Smooth muscle cell (in vitro differentiated cells): ENCODE results near the gene KCNMA1. TPM values are rescaled to one million over a fixed set of nuclear protein-coding genes. Genes with fewer than 3 reads are reported as not detected.

Source experiments
- DNase-seq: peaks from one replicate; lab custom pipeline; 2025; ENCODE audit not compliant: unreplicated experiment; lab: John Stamatoyannopoulos, UW
- H2AFZ ChIP-seq: fragments of 200-600 bp; sonication (generic); 2 replicates; pipeline ENCODE4 v1.6.0; 2016; ENCODE audit warnings: antibody characterized with exemption, low read depth, mild to moderate bottlenecking
- H3F3A ChIP-seq: fragments of 200-600 bp; sonication (generic); 2 replicates; pipeline ENCODE4 v1.6.0; 2017; ENCODE audit warnings: antibody characterized with exemption, low read depth
- H3K27ac ChIP-seq: fragments of 200-600 bp; sonication (generic); 2 replicates; pipeline ENCODE4 v1.5.1; 2016; ENCODE audit warnings: low read depth, mild to moderate bottlenecking
- H3K27me3 ChIP-seq: fragments of 200-600 bp; sonication (generic); 2 replicates; pipeline ENCODE4 v1.6.1; 2016; ENCODE audit warnings: low read depth, mild to moderate bottlenecking
- H3K36me3 ChIP-seq: fragments of 200-600 bp; sonication (generic); 2 replicates; pipeline ENCODE4 v1.5.1; 2016; ENCODE audit warnings: low read depth
- H3K4me1 ChIP-seq: fragments of 200-600 bp; sonication (generic); 2 replicates; pipeline ENCODE4 v1.5.1; 2016; ENCODE audit warnings: low read depth
- H3K4me2 ChIP-seq: fragments of 200-600 bp; sonication (generic); 2 replicates; pipeline ENCODE4 v1.6.0; 2016; ENCODE audit warnings: mild to moderate bottlenecking
- H3K4me3 ChIP-seq: fragments of 200-600 bp; sonication (generic); 2 replicates; pipeline ENCODE4 v1.5.1; 2016; ENCODE audit warnings: mild to moderate bottlenecking
- H3K79me2 ChIP-seq: fragments of 200-600 bp; sonication (generic); 2 replicates; pipeline ENCODE4 v1.6.0; 2016; ENCODE audit warnings: low read depth, mild to moderate bottlenecking
- H3K9ac ChIP-seq: fragments of 200-600 bp; sonication (generic); 2 replicates; pipeline ENCODE4 v1.6.0; 2016; ENCODE audit warnings: low read depth
- H3K9me3 ChIP-seq: fragments of 200-600 bp; sonication (generic); replicated peaks from 2 replicates; pipeline ENCODE4 v1.5.1; 2016; ENCODE audit warnings: low read depth
- H4K20me1 ChIP-seq: fragments of 200-600 bp; sonication (generic); 2 replicates; pipeline ENCODE4 v1.6.0; 2016; ENCODE audit warnings: low read depth
- CTCF ChIP-seq: fragments of 200-600 bp; sonication (generic); IDR thresholded peaks from 2 replicates; pipeline ENCODE4 v1.5.1; 2017; ENCODE audit warnings: borderline replicate concordance, mild to moderate bottlenecking, antibody characterized with exemption; ENCODE audit not compliant: insufficient read depth, poor library complexity, severe bottlenecking
- WGBS: methylation state at CpG from one replicate; pipeline ENCODE4 v1.1.7; 2016; ENCODE audit warnings: low lambda C conversion rate; 5-methylcytosine and 5-hydroxymethylcytosine counted together
- polyA plus RNA-seq: library from polyadenylated mRNA; unstranded; fragments of >200 nt; fragmentation: Nextera tagmentation; extraction: Ambion mirVana; gene quantifications from 2 replicates; pipeline ENCODE4 v1.2.1, GENCODE V29; 2016
- total RNA-seq: library from RNA; depleted of rRNA; stranded (reverse); fragments of >200 nt; gene quantifications from 2 replicates; pipeline ENCODE4 v1.2.3, GENCODE V29; 2014

Gene KCNMA1
- total and polyA plus RNA-seq, 2 experiments from 2014 or later: 9.1 to 23.4 TPM

GRCh38 chr10:77474386-77474785, 163.2 kb downstream of the KCNMA1 start:
- H3K4me1 ChIP-seq: no peaks in the 10 kb centered on the region
- no peak overlapping the region for H2AFZ ChIP-seq
- no peaks in the 10 kb centered on the region for H4K20me1 ChIP-seq
- H3K36me3 ChIP-seq: no peaks in the 10 kb centered on the region
- no peak overlapping the region for H3K4me2 ChIP-seq
- H3K27me3 ChIP-seq: no peaks in the 10 kb centered on the region
- H3F3A ChIP-seq: peaks cover 10% of the 10 kb centered on the region
- no peaks in the 10 kb centered on the region for H3K9me3 ChIP-seq
- TF ChIP-seq CTCF: no peak
- H3K9ac ChIP-seq: no peak overlapping the region
- no peak overlapping the region for H3K4me3 ChIP-seq
- WGBS: 97% methylated on average over 7 of the region's 7 CpGs
- H3K27ac ChIP-seq: no peak overlapping the region
- H3K79me2 ChIP-seq: no peaks in the 10 kb centered on the region
- no peak for DNase-seq

- H4K20me1 ChIP-seq: no peaks in the 10 kb centered on the region
- no peak overlapping the region for H3K4me2 ChIP-seq
- no peaks in the 10 kb centered on the region for H3F3A ChIP-seq
- no peaks in the 10 kb centered on the region for H3K27me3 ChIP-seq
- H2AFZ ChIP-seq: no peak overlapping the region
- TF ChIP-seq CTCF: no peak
- H3K27ac ChIP-seq: no peak overlapping the region
- no peak for DNase-seq
- no peak overlapping the region for H3K4me3 ChIP-seq
- no peaks in the 10 kb centered on the region for H3K4me1 ChIP-seq
- H3K36me3 ChIP-seq: no peaks in the 10 kb centered on the region
- WGBS: 93% methylated on average over 2 of the region's 2 CpGs
- H3K79me2 ChIP-seq: no peaks in the 10 kb centered on the region
- H3K9ac ChIP-seq: no peak overlapping the region
- H3K9me3 ChIP-seq: no peaks in the 10 kb centered on the region
Measured at GRCh38 chr10:77472146-77472545, 165.5 kb downstream of the KCNMA1 start.

DNA sequence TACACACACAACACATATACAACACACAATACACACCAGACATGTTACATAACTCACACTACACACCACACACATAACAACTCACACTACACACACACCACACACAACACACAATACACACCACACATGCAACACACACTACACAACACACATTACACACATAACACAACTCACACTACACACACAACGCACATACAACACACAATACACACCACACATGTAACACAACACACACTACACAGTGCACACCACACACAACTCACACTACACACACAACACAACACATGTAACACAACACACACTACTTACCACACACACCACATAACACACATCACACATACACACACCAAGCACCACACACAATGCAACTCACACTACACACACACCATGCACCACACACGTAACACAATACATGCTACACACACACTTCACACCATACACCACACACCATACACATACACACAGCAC, 166.5 kb downstream of the KCNMA1 start:
- Histone ChIP-seq H3K27ac (no peak overlapping the region), H3K79me2 (no peaks in the 10 kb centered on the region), H3K27me3 (no peaks in the 10 kb centered on the region), H3F3A (no peaks in the 10 kb centered on the region), H3K9ac (no peak overlapping the region), H2AFZ (no peak overlapping the region), H3K4me3 (no peak overlapping the region), H3K4me1 (no peaks in the 10 kb centered on the region), H3K9me3 (no peaks in the 10 kb centered on the region), H4K20me1 (no peaks in the 10 kb centered on the region), H3K36me3 (no peaks in the 10 kb centered on the region), H3K4me2 (no peak overlapping the region)
- no peak for DNase-seq
- WGBS: 96% methylated on average over 2 of the region's 2 CpGs
- TF ChIP-seq CTCF: no peak

GRCh38 chr10:77467422-77467963, 170.1 kb downstream of the KCNMA1 start:
- 90% methylated on average over 6 of the region's 6 CpGs for WGBS
- no peaks in the 10 kb centered on the region for H3F3A ChIP-seq
- no peak overlapping the region for H2AFZ ChIP-seq
- H3K36me3 ChIP-seq: no peaks in the 10 kb centered on the region
- TF ChIP-seq CTCF: no peak
- no peak overlapping the region for H3K9ac ChIP-seq
- H3K27me3 ChIP-seq: no peaks in the 10 kb centered on the region
- no peak overlapping the region for H3K27ac ChIP-seq
- no peak overlapping the region for H3K4me2 ChIP-seq
- DNase-seq: no peak
- H3K4me1 ChIP-seq: peaks cover 5% of the 10 kb centered on the region
- H4K20me1 ChIP-seq: no peaks in the 10 kb centered on the region
- H3K79me2 ChIP-seq: no peaks in the 10 kb centered on the region
- H3K4me3 ChIP-seq: no peak overlapping the region
- no peaks in the 10 kb centered on the region for H3K9me3 ChIP-seq
